ENCODE results near the gene ARHGAP42. TPM values are rescaled to one million over a fixed set of nuclear protein-coding genes. Genes with fewer than 3 reads are reported as not detected.

The ARHGAP42 gene
- total and polyA plus RNA-seq, 2 of the 13 experiments (the other 11 are each of a cell fraction or from before 2014, with no cell fraction given) = 2.5 to 4.3 TPM

- Histone ChIP-seq H4K20me1 (ENCODE audit: insufficient read depth, low read length) (no peaks in the 10 kb centered on the region), H3K4me1 (ENCODE audit: insufficient read depth, low read length) (no peaks in the 10 kb centered on the region), H3K27ac (ENCODE audit: extremely low read length, insufficient read depth, low read length) (no peak overlapping the region), H2AFZ (ENCODE audit: low read length) (no peak overlapping the region), H3K36me3 (replicated peaks in 1 of 2; ENCODE audit: control insufficient read depth in 1 of 2, insufficient read depth in 2 of 2, low read length in 2 of 2) (no peaks in the 10 kb centered on the region), H3K9ac (ENCODE audit: insufficient read depth, low read depth, low read length) (no peak overlapping the region), H3K79me2 (ENCODE audit: insufficient read depth, low read length) (no peaks in the 10 kb centered on the region), H3K4me2 (ENCODE audit: low read depth, low read length) (no peak overlapping the region), H3K9me3 (ENCODE audit: low read length) (no peaks in the 10 kb centered on the region), H3K27me3 (ENCODE audit: control insufficient read depth in 1 of 2, insufficient read depth in 2 of 2, low read length in 2 of 2) (no peaks in the 10 kb centered on the region), H3K4me3 (replicated peaks in 1 of 3; ENCODE audit: insufficient read depth in 1 of 3, low read depth in 2 of 3, low read length in 3 of 3) (no peak overlapping the region)
- BruUV-seq (replicated peaks) = no TSS peak
- ATAC-seq = peak; percentile 23; the same call in 1 of the 3 replicates
- intact Hi-C loops (cut with micrococcal nuclease; ENCODE audit: unreplicated experiment) = loop anchor here (5.0 kb wide), 1 partner anchor 75 kb away; no protein-coding TSS in a partner anchor
- CTCF ChIA-PET (ENCODE audit: low intra/inter-chr PET ratio, low total read pairs) = no interaction called here
- no peak for FAIRE-seq
- in situ Hi-C loops (cut with HindIII; ENCODE audit: extremely low pct_ligation_motif_present, low pct_unique_long_range_greater_than_20kb) = no loop called here
- DNase-seq (ENCODE audit: low spot score) = no peak
- 84% methylated on average over 3 of the region's 5 CpGs for WGBS (ENCODE audit: low lambda C conversion rate)
- POLR2A ChIA-PET = no interaction called here
- TF ChIP-seq ZSCAN20 (CRISPR knock-in tag; IDR thresholded peaks at IDR 0.05; ENCODE audit: borderline replicate concordance) (no peak), PRMT3 (CRISPR knock-in tag; IDR thresholded peaks at IDR 0.05; ENCODE audit: borderline replicate concordance, low read depth) (no peak), TEF (CRISPR knock-in tag; IDR thresholded peaks at IDR 0.05) (no peak), ZNF550 (CRISPR knock-in tag; IDR thresholded peaks at IDR 0.05; ENCODE audit: borderline replicate concordance) (no peak), EHMT2 (IDR thresholded peaks at IDR 0.05; ENCODE audit: borderline replicate concordance, low read depth, low read length) (no peak), ZNF800 (CRISPR knock-in tag; IDR thresholded peaks at IDR 0.05) (no peak), ZFY (CRISPR knock-in tag; IDR thresholded peaks at IDR 0.05) (no peak), SNAPC4 (CRISPR knock-in tag; IDR thresholded peaks at IDR 0.05) (no peak), ZNF576 (CRISPR knock-in tag; IDR thresholded peaks at IDR 0.05) (no peak), USF2 (IDR thresholded peaks at IDR 0.05; ENCODE audit: low read depth, low read length) (no peak), USF2 (CRISPR knock-in tag; IDR thresholded peaks at IDR 0.05; ENCODE audit: borderline replicate concordance) (no peak), NCOR1 (IDR thresholded peaks at IDR 0.05; ENCODE audit: borderline replicate concordance, low read length) (no peak)
Measured at GRCh38 chr11:100752371-100753171, 65.5 kb downstream of the ARHGAP42 start.

Measured in HepG2 (cell line).